B cell (primary cell): ENCODE results near the gene PLCB1. TPM values are rescaled to one million over a fixed set of nuclear protein-coding genes. Genes with fewer than 3 reads are reported as not detected.

Experiments
- ATAC-seq: fragments of 200-7000 bp; cut with Tn5 transposase; one replicate; pipeline ENCODE4 v1.10.0; 2021; ENCODE audit warnings: low read depth, mild to moderate bottlenecking, moderate number of reproducible peaks, moderate library complexity
- CTCF ChIA-PET: fragments of 350-600 bp; sonication (Branson Sonifier 250); formaldehyde crosslinking; loops from one replicate; lab custom pipeline; 2021; ENCODE audit warnings: antibody characterized with exemption, inconsistent platforms; lab: Charles Lee
- POLR2A ChIA-PET: fragments of 350-600 bp; sonication (Branson Sonifier 250); formaldehyde crosslinking; loops from one replicate; lab custom pipeline; 2021; ENCODE audit warnings: antibody characterized with exemption; lab: Charles Lee
- DNase-seq: peaks from one replicate; pipeline ENCODE4 v3.0.0; 2013
- H2AFZ ChIP-seq: 2 replicates; pipeline ENCODE4 v1.6.1; 2012; ENCODE audit warnings: mild to moderate bottlenecking, low read depth, low read length; ENCODE audit not compliant: insufficient read depth, poor library complexity, severe bottlenecking
- H3K27ac ChIP-seq, 2 donors: 1 replicate in 1 of 2; 2 replicates in 1 of 2; pipeline ENCODE4 v1.5.1; 2012 to 2013; ENCODE audit warnings: low read length in 2 of 2, mild to moderate bottlenecking in 2 of 2, moderate library complexity in 1 of 2
- H3K27me3 ChIP-seq, 4 experiments: fragments of 200-600 bp in 1 of 4; sonication (generic) in 1 of 4; replicated peaks in 1 of 4; 1 replicate in 2 of 4; 2 replicates in 2 of 4; pipeline versions ENCODE4 v1.6.1 to v1.7.0; 2013 to 2016; ENCODE audit warnings: low read length in 3 of 4, mild to moderate bottlenecking in 2 of 4, mixed read lengths in 1 of 4, moderate library complexity in 1 of 4; ENCODE audit not compliant: insufficient read depth in 4 of 4, control insufficient read depth in 3 of 4; ENCODE audit errors: control extremely low read depth in 1 of 4
- H3K36me3 ChIP-seq, 2 experiments: replicated peaks in 1 of 2; 1 replicate in 1 of 2; 2 replicates in 1 of 2; pipeline versions ENCODE4 v1.6.1 to v1.7.1; 2013; ENCODE audit warnings: low read length in 1 of 2; ENCODE audit not compliant: insufficient read depth in 2 of 2, control insufficient read depth in 1 of 2; ENCODE audit errors: control extremely low read depth in 1 of 2, extremely low read depth in 1 of 2
- H3K4me1 ChIP-seq, 2 donors: fragments of 200-600 bp in 1 of 2; sonication (generic) in 1 of 2; 1 replicate in 1 of 2; 2 replicates in 1 of 2; pipeline versions ENCODE4 v1.5.1 to v1.6.1; 2013 to 2017; ENCODE audit warnings: low read length in 2 of 2; ENCODE audit not compliant: control insufficient read depth in 2 of 2, insufficient read depth in 2 of 2
- H3K4me2 ChIP-seq: replicated peaks from 2 replicates; pipeline ENCODE3; 2012; ENCODE audit warnings: mild to moderate bottlenecking, low read depth, low read length; ENCODE audit not compliant: poor library complexity, severe bottlenecking
- H3K4me3 ChIP-seq, 5 experiments: fragments of 200-600 bp in 1 of 5; sonication (generic) in 1 of 5; 1 replicate in 3 of 5; 2 replicates in 2 of 5; pipeline versions ENCODE4 v1.5.1 to v1.7.0; 2011 to 2016; ENCODE audit warnings: low read length in 4 of 5, mild to moderate bottlenecking in 4 of 5, low read depth in 2 of 5, control low read depth in 1 of 5, moderate library complexity in 1 of 5; ENCODE audit not compliant: insufficient read depth in 1 of 5; ENCODE audit errors: control extremely low read depth in 1 of 5, extremely low read depth in 1 of 5
- H3K79me2 ChIP-seq: fragments of 200-600 bp; sonication (generic); one replicate; pipeline ENCODE4 v1.6.0; 2016; ENCODE audit warnings: low read length; ENCODE audit not compliant: control insufficient read depth, insufficient read depth
- H3K9ac ChIP-seq: fragments of 200-600 bp; sonication (generic); 2 replicates; pipeline ENCODE4 v1.6.1; 2017; ENCODE audit warnings: mild to moderate bottlenecking, low read length, moderate library complexity
- H3K9me3 ChIP-seq, 3 donors: one replicate each; pipeline versions ENCODE4 v1.6.1 to v1.7.1; 2013; ENCODE audit warnings: low read length in 2 of 3; ENCODE audit not compliant: control insufficient read depth in 2 of 3, insufficient read depth in 1 of 3; ENCODE audit errors: control extremely low read depth in 1 of 3
- H4K20me1 ChIP-seq: 2 replicates; pipeline ENCODE4 v1.6.0; 2012; ENCODE audit warnings: mild to moderate bottlenecking, low read length; ENCODE audit not compliant: insufficient read depth, control insufficient read depth, poor library complexity, severe bottlenecking
- H3K27ac Mint-ChIP-seq: one replicate; pipeline ENCODE4 v1.8.0; 2021; ENCODE audit warnings: mixed read lengths
- H3K27me3 Mint-ChIP-seq: one replicate; pipeline ENCODE4 v1.8.0; 2021; ENCODE audit warnings: mixed read lengths
- H3K4me1 Mint-ChIP-seq: one replicate; pipeline ENCODE4 v1.8.0; 2021; ENCODE audit warnings: mixed read lengths
- H3K4me3 Mint-ChIP-seq: one replicate; pipeline ENCODE4 v1.8.0; 2021; ENCODE audit warnings: mixed read lengths
- H3K9me3 Mint-ChIP-seq: one replicate; pipeline ENCODE4 v1.8.0; 2022; ENCODE audit warnings: mixed read lengths; ENCODE audit not compliant: insufficient read depth
- CTCF ChIP-seq: fragments of 200-600 bp; IDR thresholded peaks from one replicate; pipeline ENCODE4 v1.8.0; 2022; ENCODE audit warnings: antibody characterized with exemption, mild to moderate bottlenecking
- EZH2 ChIP-seq: IDR thresholded peaks from 2 replicates; pipeline ENCODE4 v1.6.1; 2012; ENCODE audit warnings: borderline replicate concordance, low read depth, mild to moderate bottlenecking, moderate library complexity, low read length; ENCODE audit not compliant: insufficient read depth, poor library complexity, severe bottlenecking
- WGBS: methylation state at CpG from one replicate; pipeline ENCODE4 v1.1.5; 2013; ENCODE audit warnings: missing lambda C conversion rate; ENCODE audit not compliant: insufficient coverage; 5-methylcytosine and 5-hydroxymethylcytosine counted together
- intact Hi-C: fragments of 100-400 bp; cut with micrococcal nuclease; formaldehyde crosslinking; loops from one replicate; pipeline ENCODE4 v1.10.0; 2022
- polyA plus RNA-seq: library from polyadenylated mRNA; depleted of rRNA; stranded (reverse); fragments of >200 nt; gene quantifications from 2 replicates; pipeline ENCODE4 v1.2.3, GENCODE V29; 2012
- total RNA-seq, 2 donors: library from RNA; stranded (reverse); fragments of 120-200 nt in 1 of 2; gene quantifications; 1 replicate in 1 of 2; 2 replicates in 1 of 2; pipeline versions ENCODE4 v1.2.3 to v1.2.4, GENCODE V29; 2013 to 2022

The PLCB1 gene
- total and polyA plus RNA-seq, 2 donors (not counting 1 experiment from before 2014, with no cell fraction given), result 0.18 to 0.47 TPM

- Mint-ChIP-seq H3K4me3 (peak overlapping the region; percentile 45), H3K4me1 (peaks cover 26% of the 10 kb centered on the region), H3K27ac (no peak overlapping the region), H3K9me3 (peaks cover 3% of the 10 kb centered on the region), H3K27me3 (no peaks in the 10 kb centered on the region)
- Histone ChIP-seq H3K4me3 (no peak overlapping the region), H3K27me3 (no peaks in the 10 kb centered on the region), H3K4me2 (peak overlapping the region; percentile 66), H3K79me2 (no peaks in the 10 kb centered on the region), H4K20me1 (no peaks in the 10 kb centered on the region), H3K9me3 (no peaks in the 10 kb centered on the region), H3K4me1 (peaks cover 17 to 19% of the 10 kb centered on the region in 2 donors), H2AFZ (peak overlapping the region; percentile 66), H3K27ac (peak overlapping the region in 1 of 2 donors; percentile 76), H3K36me3 (no peaks in the 10 kb centered on the region), H3K9ac (no peak overlapping the region)
- CTCF ChIA-PET, result no interaction called here
- peak; percentile 5 for DNase-seq
- POLR2A ChIA-PET, result no interaction called here
- intact Hi-C loops, result no loop called here
- TF ChIP-seq CTCF (no peak), EZH2 (no peak)
- WGBS, result 100% methylated on average over 1 of the region's 1 CpG
- ATAC-seq, result no peak
Measured at GRCh38 chr20:8601542-8601912, 469.5 kb downstream of the PLCB1 start.

DNA sequence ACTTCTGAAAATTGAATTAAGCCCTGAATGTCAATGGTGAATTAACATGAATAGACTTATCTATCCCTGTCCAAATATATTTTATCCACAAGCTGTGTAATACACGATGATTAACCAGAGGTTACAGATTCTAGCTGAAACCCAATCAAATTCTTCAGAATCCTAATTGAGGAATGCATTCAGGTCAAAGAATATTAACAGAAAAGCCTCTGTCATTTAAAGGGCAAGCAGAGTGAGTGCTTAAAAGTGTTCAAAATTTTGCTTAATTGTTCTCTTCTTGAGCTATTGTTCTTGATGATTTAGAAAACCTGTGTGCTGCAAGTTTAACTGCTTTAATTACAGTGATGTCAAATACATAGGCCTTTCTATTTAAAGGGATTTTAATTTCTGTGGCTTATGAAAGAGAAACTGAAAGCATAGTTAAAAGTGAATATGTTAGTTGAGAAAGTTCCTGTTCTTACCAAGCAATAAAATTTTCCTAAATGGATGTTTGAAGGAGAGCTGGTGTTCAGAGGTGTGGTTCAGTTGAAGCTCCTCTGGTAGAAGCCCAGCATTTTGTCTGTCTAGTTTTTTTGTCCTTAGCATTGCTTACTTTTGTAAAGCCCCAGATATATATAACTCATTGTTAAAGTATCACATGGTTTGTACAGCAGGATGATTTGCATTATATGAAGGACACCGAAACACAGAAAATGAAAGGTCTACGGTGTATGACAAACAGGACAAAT lies 470.5 kb downstream of the PLCB1 start:
- peak overlapping the region; percentile 38 to 76 for H3K27ac ChIP-seq
- no peaks in the 10 kb centered on the region for H3K36me3 ChIP-seq
- peak overlapping the region; percentile 66 for H2AFZ ChIP-seq
- Mint-ChIP-seq H3K4me1 (peaks cover 26% of the 10 kb centered on the region), H3K4me3 (peak overlapping the region; percentile 88), H3K9me3 (peaks cover 3% of the 10 kb centered on the region), H3K27ac (peak overlapping the region; percentile 70), H3K27me3 (no peaks in the 10 kb centered on the region)
- no peaks in the 10 kb centered on the region for H3K79me2 ChIP-seq
- intact Hi-C loops, result no loop called here
- no peaks in the 10 kb centered on the region for H3K9me3 ChIP-seq
- H3K4me3 ChIP-seq, result peak overlapping the region; percentile 0 to 56 (median 38)
- peak; percentile 33 for ATAC-seq
- TF ChIP-seq CTCF (no peak), EZH2 (no peak)
- no peaks in the 10 kb centered on the region for H3K27me3 ChIP-seq
- peak; percentile 41 for DNase-seq
- POLR2A ChIA-PET, result no interaction called here
- H3K4me1 ChIP-seq, result peaks cover 17 to 19% of the 10 kb centered on the region in 2 donors
- peak overlapping the region; percentile 66 for H3K4me2 ChIP-seq
- peak overlapping the region; percentile 53 for H3K9ac ChIP-seq
- WGBS, result no CpG with 5 or more reads among the region's 3 CpGs
- CTCF ChIA-PET, result no interaction called here
- H4K20me1 ChIP-seq, result no peaks in the 10 kb centered on the region
